Measurements from ENCODE around the gene BRD1. TPM values are rescaled to one million over a fixed set of nuclear protein-coding genes. Genes with fewer than 3 reads are reported as not detected.
A peak's percentile ranks its signal among the peaks of the same experiment; 100 is the strongest.

BRD1 gene
- total and polyA plus RNA-seq, 8 donors: 27.4 to 50.3 (median 37.9) TPM

- intact Hi-C loops (cut with DNase I): loop anchor here in 1 of 2 donors (10.0 kb wide), 1 partner anchor 133 kb away; no protein-coding TSS in a partner anchor
- DNase-seq: peak in 1 of 4 donors; percentile 47
- Histone ChIP-seq H3K36me3 (peaks cover 0 to 84% of the 10 kb centered on the region in 2 donors), H3K4me3 (no peak overlapping the region), H3K9me3 (no peaks in the 10 kb centered on the region), H3K27me3 (no peaks in the 10 kb centered on the region), H3K27ac (no peak overlapping the region), H3K4me1 (peaks cover 15 to 48% of the 10 kb centered on the region in 2 donors)
- no peak for TF ChIP-seq CTCF (IDR thresholded peaks at IDR 0.05)
- no peak for ATAC-seq
Measured at GRCh38 chr22:49792107-49792506, 35.6 kb downstream of the BRD1 start.

- Histone ChIP-seq H3K27ac (no peak overlapping the region), H3K36me3 (peaks cover 0 to 84% of the 10 kb centered on the region in 2 donors), H3K9me3 (no peaks in the 10 kb centered on the region), H3K27me3 (no peaks in the 10 kb centered on the region), H3K4me1 (peaks cover 15 to 48% of the 10 kb centered on the region in 2 donors), H3K4me3 (no peak overlapping the region)
- DNase-seq (peak in 1 of 4 donors; percentile 17), ATAC-seq (no peak)
- intact Hi-C loops (cut with DNase I): loop anchor here in 1 of 2 donors (10.0 kb wide), 1 partner anchor 133 kb away; no protein-coding TSS in a partner anchor
- no peak for TF ChIP-seq CTCF (IDR thresholded peaks at IDR 0.05)
Measured at GRCh38 chr22:49791682-49792081, 36.0 kb downstream of the BRD1 start.

GRCh38 chr22:49790912-49791311 is 36.8 kb downstream of the BRD1 start:
- H3K4me3 ChIP-seq: no peak overlapping the region
- H3K36me3 ChIP-seq: peaks cover 0 to 84% of the 10 kb centered on the region in 2 donors
- peaks cover 15 to 51% of the 10 kb centered on the region in 2 donors for H3K4me1 ChIP-seq
- H3K27me3 ChIP-seq: no peaks in the 10 kb centered on the region
- intact Hi-C loops (cut with DNase I): loop anchor here in 1 of 2 donors (10.0 kb wide), 1 partner anchor 134 kb away; no protein-coding TSS in a partner anchor
- no peaks in the 10 kb centered on the region for H3K9me3 ChIP-seq
- H3K27ac ChIP-seq: peak overlapping the region in 1 of 2 donors; percentile 80
- ATAC-seq: no peak
- peak in 1 of 4 donors; percentile 75 for DNase-seq
- TF ChIP-seq CTCF (IDR thresholded peaks at IDR 0.05): no peak

- no peaks in the 10 kb centered on the region for H3K9me3 ChIP-seq
- TF ChIP-seq CTCF (IDR thresholded peaks at IDR 0.05): no peak
- DNase-seq (peak in 2 of 4 donors; percentile 31 to 82), ATAC-seq (peak; percentile 56)
- intact Hi-C loops (cut with DNase I): loop anchor here in 1 of 2 donors (10.0 kb wide), 1 partner anchor 135 kb away; no protein-coding TSS in a partner anchor
- H3K4me1 ChIP-seq: peaks cover 15 to 51% of the 10 kb centered on the region in 2 donors
- H3K4me3 ChIP-seq: no peak overlapping the region
- no peaks in the 10 kb centered on the region for H3K27me3 ChIP-seq
- peaks cover 0 to 82% of the 10 kb centered on the region in 2 donors for H3K36me3 ChIP-seq
- H3K27ac ChIP-seq: peak overlapping the region; percentile 60 to 80
Measured at GRCh38 chr22:49789289-49790141, 38.2 kb downstream of the BRD1 start.

- no peaks in the 10 kb centered on the region for H3K9me3 ChIP-seq
- peaks cover 15 to 51% of the 10 kb centered on the region in 2 donors for H3K4me1 ChIP-seq
- peaks cover 0 to 82% of the 10 kb centered on the region in 2 donors for H3K36me3 ChIP-seq
- H3K27me3 ChIP-seq: no peaks in the 10 kb centered on the region
- ATAC-seq (peak; percentile 72), DNase-seq (peak in 3 of 4 donors; percentile 13 to 80 (median 63))
- intact Hi-C loops (cut with DNase I): no loop called here
- TF ChIP-seq CTCF (IDR thresholded peaks at IDR 0.05): no peak
- H3K4me3 ChIP-seq: no peak overlapping the region
- peak overlapping the region; percentile 60 to 80 for H3K27ac ChIP-seq
Measured at GRCh38 chr22:49788504-49788903, 39.2 kb downstream of the BRD1 start.
